ENCODE measurements around the gene IL36A.

IL36A gene

GRCh38 chr2:113005030-113005509 lies at the start of gene IL36A:
IL36A (plus strand) TSS chr2:113005459; CDS start chr2:113005872, 413 bp downstream.
- DNase-seq, result no peak

DNA sequence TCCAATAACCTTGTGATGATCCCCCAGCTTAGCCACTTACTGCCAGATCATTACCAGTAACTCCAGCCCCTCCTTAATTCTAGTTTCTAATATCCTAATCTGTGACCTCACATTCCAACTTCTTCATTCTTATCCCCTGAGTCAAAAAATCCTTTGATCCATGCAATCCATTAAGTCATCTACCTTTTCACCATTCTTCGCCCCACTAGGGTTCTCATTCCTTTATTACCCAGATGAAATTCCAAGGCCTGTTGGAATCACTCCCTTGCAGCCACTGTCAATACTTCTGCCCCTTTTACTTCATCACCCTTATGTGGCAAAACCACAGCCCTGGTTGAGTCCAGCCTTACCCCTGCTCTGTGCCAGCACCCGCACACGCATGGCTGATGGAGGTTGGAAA lies 47.7 kb upstream of the IL36A start:
- DNase-seq, result peak; percentile 7

DNA sequence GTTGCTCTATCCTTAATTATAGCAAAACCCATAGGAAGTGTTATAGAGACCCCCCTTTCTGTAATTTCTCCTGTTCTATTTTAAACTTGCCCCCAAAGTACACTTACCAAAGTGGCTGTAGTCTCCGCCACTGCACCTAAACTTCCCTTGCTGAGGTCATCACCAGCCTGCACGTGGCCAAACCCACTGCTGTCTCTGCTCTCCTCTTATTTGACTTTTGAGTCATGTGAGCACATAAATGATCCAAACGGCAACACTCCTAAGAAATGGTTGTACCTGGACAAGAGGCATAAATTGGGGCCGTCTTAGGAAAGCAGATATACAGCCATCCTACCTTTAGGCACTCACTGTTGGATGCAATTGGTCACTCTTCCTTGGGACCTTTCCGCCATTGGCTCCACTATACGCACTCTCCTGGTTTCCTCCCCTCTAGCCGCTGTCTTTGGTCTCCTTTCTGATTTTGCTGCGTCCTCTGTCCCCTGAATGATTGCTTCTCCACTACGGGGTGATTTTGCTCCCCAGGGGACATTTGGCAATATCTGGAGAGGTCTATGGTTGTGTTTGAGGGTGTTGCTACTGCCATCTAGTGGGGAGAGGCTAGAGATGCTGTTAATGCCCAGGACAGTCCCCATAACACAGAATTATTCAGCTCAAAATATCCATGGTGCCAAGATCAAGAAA lies 46.7 kb upstream of the IL36A start:
- DNase-seq, result peak; percentile 64

DNA sequence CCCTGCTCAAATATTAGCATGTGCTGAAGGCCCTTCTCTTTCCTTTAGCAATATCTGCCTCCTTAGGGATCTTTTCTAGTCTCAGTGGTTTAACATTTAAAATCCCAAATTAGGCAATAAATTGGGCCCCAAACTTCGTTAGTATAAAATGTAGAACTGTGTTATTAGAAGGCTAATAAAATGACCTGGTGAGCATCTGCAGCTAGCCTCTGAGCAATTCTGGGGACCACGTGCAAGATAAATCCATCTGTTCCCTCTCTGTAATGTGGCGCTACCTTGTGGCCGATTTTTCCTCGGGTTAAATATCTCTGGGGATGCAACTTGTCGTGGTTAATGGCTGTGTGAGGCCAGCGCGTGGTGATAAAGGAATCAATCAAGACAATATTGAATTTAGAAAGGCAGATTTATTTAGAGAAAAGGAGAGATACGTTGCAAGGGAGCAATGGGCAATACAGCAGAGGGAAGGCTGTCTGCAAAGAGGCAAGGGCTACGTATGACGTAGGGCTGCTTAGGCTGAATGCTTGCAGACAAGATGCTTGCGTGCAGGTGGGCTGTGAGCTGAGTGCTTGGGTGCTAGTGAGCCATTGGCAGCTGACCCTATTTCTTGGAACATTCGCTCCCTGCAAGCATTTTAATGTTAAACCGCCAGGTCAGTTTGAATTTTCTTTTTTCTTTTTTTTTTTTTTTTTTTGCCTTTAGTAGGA lies 46.0 kb upstream of the IL36A start:
- DNase-seq, result no peak

- DNase-seq, result no peak
Measured at GRCh38 chr2:112960230-112960825, 44.9 kb upstream of the IL36A start.

GRCh38 chr2:112962308-112963175 lies 42.7 kb upstream of the IL36A start:
- DNase-seq, result no peak

- DNase-seq, result no peak
Measured at GRCh38 chr2:112967023-112967422, 38.2 kb upstream of the IL36A start.

DNA sequence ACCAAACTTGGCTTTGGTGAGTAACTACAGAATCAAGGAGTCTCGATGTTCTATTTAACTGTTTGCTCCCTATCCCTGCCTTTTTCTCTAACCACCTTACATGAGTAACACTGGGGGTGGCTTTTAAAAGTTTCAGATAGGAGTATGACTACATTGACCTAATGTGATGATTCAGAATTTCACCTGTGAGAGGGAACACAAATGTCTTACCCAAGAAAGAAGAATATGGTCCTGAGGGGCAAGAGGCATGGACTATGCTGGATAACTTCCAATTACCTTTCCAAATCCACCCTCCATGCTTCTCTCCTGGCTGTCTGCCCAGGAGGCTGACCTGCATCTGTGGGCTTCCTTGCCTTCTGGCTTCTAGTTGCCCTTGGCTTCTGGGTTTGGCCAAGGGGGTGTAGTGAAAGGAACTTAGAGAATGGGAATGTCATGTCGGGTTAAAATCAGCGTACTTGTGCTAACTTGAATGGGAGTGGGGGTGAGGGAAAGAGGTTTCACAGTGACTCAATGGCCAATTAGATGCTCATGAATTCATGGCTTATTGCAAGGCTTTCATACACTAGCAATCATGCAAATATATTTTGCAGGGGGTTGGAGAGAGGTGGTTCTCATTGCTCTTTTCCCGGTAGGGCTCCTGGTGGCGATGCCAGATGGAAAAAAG lies 32.7 kb upstream of the IL36A start:
- no peak for DNase-seq

DNA sequence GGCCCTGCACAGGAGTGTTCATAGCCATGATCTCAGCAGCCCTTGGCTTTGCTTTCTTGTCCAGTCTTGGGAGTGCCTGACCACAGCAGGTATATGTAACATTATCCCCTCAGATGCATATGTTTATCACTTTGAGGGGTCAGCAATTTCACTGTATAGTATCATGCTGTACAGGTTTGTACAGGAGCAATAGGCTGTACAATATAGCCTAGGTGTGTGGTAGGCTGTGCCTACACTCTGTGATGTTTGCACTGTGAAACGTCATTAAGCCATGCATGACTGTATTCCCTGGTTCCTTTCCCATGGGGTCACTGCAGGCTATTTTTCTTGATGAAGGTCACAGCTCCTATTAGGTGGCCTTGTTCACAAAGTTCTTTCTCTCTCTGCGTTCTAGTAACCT lies 32.1 kb upstream of the IL36A start:
- DNase-seq, result no peak

- DNase-seq, result no peak
Measured at GRCh38 chr2:112977559-112978056, 27.7 kb upstream of the IL36A start, which contains the start of gene IL36G. IL36G (plus strand) TSS chr2:112978006; CDS start chr2:112978639, 633 bp downstream.

DNA sequence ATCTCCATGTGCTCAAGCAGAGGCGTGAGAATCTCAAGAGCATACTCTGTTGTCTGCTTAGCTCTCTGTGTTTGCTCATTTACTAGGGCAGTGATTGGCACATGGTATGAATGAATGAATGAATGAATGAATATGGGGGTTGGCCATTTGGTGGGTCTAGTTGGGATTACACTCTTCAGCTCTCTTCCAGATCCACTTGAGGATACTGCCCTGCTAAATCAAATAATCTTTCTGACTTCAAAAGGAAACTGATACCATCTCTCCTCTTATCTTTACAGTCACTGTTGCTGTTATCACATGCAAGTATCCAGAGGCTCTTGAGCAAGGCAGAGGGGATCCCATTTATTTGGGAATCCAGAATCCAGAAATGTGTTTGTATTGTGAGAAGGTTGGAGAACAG lies 25.5 kb upstream of the IL36A start:
- no peak for DNase-seq

DNA sequence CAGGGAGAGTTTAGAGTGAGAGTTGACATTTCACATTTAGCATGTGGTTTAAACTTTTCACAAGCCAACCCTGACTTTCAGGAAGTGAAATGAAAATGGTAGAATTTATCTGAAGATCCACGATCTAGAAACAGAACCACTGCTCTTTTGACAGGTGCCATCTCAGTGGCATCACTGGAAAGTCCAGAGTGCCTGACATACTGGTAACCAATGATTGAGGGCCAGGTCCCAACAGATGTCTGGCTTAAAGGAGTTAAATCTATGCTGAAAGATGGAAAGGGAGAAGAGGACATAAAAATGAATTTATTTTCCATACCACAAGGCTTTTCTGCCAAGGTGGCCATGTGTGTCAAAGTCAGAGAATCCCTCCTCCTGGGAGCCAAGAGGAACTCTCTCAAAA lies 24.7 kb upstream of the IL36A start:
- no peak for DNase-seq

DNA sequence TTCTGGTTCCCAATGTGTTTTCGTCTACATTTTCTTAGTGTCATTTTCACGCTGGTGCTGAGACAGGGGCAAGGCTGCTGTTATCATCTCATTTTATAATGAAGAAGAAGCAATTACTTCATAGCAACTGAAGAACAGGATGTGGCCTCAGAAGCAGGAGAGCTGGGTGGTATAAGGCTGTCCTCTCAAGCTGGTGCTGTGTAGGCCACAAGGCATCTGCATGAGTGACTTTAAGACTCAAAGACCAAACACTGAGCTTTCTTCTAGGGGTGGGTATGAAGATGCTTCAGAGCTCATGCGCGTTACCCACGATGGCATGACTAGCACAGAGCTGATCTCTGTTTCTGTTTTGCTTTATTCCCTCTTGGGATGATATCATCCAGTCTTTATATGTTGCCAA lies 20.2 kb upstream of the IL36A start:
- no peak for DNase-seq

DNA sequence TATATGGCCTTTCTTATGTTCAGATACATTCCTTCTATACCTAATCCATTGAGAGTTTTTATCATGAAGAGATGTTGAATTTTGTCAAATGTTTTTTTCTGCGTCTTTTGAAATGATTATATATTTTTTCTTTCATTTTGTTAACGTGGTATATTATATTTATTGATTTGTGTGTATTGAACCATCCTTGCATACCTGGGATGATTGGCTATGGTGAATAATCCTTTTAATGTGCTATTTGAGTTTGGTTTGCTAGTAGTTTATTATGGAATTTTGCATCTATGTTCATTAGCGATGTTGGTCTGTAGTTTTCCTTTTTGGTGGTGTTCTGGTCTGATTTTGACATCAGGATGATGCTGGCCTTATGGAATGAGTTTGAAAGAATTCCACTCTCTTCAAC lies 15.6 kb upstream of the IL36A start:
- DNase-seq, result no peak

DNA sequence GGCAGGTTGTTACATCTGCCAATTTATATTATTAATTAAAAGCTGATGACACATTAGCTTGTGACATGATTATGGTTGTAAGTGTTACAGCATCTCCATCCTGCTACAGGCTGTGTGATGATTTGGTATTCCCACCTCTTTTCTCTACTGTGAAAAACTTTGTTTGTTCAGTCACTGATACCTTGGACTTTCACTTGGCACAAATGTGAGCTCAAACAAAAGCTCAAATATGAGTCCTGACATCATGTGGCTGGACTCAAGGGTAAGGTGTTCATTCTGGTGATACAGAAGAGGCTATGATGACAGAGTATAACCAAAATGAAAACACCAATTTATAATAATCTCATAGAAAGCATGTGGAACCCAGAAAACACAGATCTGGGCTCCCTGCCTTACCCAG lies 11.4 kb upstream of the IL36A start:
- no peak for DNase-seq

DNA sequence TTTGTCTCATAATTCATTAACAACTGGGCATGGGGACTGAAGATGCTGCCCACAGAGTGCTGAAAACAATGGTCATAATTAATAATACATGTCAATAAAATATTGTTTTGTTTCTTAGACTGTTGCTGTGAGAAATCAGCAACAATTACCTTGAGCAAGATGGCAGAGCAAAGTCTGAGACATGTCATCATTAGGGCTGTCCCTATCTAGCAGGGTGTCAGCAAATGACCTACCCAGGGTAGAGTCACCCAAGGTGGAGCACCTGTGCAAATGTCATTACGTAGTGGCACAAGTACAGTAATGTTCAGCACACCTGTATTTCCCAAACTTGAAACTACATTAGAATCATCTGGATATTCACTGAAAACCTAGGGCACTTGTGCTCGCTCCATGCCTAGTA lies 10.6 kb upstream of the IL36A start:
- no peak for DNase-seq

DNA sequence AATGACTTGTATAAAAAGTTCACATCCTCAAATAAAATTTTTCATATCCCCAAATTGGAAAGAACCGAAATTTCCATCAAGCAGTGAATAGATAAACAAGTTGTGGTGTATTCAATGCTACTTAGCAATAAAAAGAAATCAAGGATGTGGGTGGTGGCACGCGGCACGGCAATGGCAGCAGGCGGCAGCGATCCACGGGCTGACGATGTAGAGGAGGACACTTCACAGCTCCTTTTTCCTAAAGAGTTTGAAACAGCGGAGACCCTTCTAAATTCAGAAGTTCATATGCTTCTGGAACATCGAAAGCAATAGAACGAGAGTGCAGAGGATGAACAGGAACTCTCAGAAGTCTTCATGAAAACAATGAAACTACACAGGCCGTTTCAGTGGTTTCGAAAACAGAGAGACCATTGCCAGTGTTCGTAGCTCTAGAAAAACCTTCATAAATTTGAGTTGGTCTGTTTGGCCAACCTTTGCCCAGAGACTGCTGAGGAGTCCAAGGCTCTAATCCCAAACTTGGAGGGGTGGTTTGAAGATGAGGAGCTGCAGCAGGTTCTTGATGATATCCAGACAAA lies 9.8 kb upstream of the IL36A start:
- no peak for DNase-seq

DNA sequence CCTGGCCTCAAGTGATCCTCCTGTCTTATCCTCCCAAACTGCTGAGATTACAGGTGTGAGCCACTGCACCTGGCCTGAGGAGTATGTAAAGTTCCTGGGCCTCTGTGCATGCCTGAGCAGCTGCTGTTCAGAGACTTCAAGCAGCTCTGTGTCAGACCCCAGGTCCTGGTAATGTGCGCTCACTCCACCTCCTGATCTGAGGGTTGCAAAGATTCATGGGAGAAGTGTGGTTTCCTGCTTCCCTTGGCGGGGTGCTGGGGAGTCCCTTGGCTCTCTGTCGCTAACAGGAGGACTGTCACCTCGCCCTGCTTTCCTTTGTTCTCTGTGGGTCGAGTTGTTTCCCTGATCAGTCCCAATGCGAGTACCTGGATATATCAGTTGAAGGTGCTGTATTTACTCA lies 8.6 kb upstream of the IL36A start:
- DNase-seq, result no peak

GRCh38 chr2:112997151-112997550 lies 8.1 kb upstream of the IL36A start:
- DNase-seq, result no peak

- DNase-seq, result no peak
Measured at GRCh38 chr2:113000436-113000835, 4.8 kb upstream of the IL36A start.

DNA sequence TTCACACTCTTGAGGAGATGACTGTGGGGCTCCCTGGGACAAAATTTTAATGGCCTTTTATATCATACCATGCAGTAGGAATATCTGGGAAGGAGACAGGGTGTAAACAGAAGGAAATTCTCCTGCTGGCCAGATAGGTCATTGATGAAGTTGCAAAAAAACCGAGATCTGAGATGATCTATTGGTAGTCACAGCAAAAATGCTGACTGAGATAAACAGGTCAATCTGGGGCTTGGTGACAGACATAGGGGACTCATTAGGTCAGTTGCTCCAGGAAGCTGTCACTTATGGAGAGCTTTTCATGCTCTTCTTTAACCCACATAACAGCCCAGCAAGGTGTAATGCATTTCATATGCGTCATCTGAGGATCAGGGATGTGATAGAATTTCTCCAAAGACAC lies 2.6 kb upstream of the IL36A start:
- DNase-seq, result no peak

DNA sequence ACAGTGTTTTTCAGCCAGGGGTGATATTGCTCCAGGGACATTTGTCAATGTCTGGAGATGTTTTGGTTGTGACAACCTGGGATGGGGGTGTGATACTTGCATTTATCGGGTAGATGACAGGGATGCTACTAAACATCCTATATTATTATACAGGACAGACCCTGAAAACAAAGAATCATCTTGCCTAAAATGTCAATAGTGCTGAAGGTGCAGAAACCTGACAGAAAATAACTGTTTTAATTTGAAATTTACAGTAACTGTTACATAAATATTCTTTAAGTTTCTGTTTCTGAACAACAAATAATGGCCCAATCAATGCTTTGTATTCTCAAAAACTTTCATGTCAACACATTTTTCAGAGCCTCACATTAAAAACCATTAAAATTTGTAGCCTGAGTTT lies 2.0 kb downstream of the IL36A start:
- DNase-seq, result no peak
